WTC11 (cell line): ENCODE results near the gene GALNT16. TPM values are rescaled to one million over a fixed set of nuclear protein-coding genes. Genes with fewer than 3 reads are reported as not detected.

Experiments used
- ATAC-seq: fragments of 200-7000 bp; cut with Tn5 transposase; 2 replicates; pipeline ENCODE4 v1.10.0; 2021; ENCODE audit warnings: mild to moderate bottlenecking, moderate library complexity
- CTCF ChIA-PET: fragments of 300-600 bp; sonication (Branson Sonifier 250); formaldehyde crosslinking; loops from one replicate; lab custom pipeline; 2021; ENCODE audit warnings: antibody characterized with exemption; lab: Charles Lee
- POLR2A ChIA-PET: fragments of 350-600 bp; sonication (Branson Sonifier 250); formaldehyde crosslinking; loops from one replicate; lab custom pipeline; 2021; ENCODE audit warnings: antibody characterized with exemption; lab: Charles Lee
- DNase-seq: peaks from one replicate; pipeline ENCODE4 v3.0.0; 2021; ENCODE audit warnings: low spot score
- H3K27ac Mint-ChIP-seq: 2 replicates; pipeline ENCODE4 v1.8.0; 2021; ENCODE audit warnings: mixed read lengths
- H3K27me3 Mint-ChIP-seq: 2 replicates; pipeline ENCODE4 v1.8.0; 2021; ENCODE audit warnings: low read depth, mild to moderate bottlenecking, moderate library complexity, mixed read lengths
- H3K36me3 Mint-ChIP-seq: 2 replicates; pipeline ENCODE4 v1.8.0; 2021; ENCODE audit warnings: mixed read lengths
- H3K4me1 Mint-ChIP-seq: 2 replicates; pipeline ENCODE4 v1.8.0; 2022; ENCODE audit warnings: mixed read lengths
- H3K4me3 Mint-ChIP-seq: 2 replicates; pipeline ENCODE4 v1.8.0; 2021; ENCODE audit warnings: mild to moderate bottlenecking, moderate library complexity, mixed read lengths
- H3K9me3 Mint-ChIP-seq: 2 replicates; pipeline ENCODE4 v1.8.0; 2021; ENCODE audit warnings: mixed read lengths
- CBFB ChIP-seq: sonication (generic); formaldehyde crosslinking; IDR thresholded peaks from 2 replicates; pipeline ENCODE4 v1.8.1; 2022; ENCODE audit warnings: mild to moderate bottlenecking, low read depth, missing genetic modification reagents
- GRHL2 ChIP-seq: fragments of 250-450 bp; sonication (Bioruptor Pico); IDR thresholded peaks from 2 replicates; pipeline ENCODE4 v1.8.0; 2022; ENCODE audit warnings: mild to moderate bottlenecking, moderate library complexity; ENCODE audit not compliant: insufficient replicate concordance, severe bottlenecking
- IRF2 ChIP-seq: sonication (generic); formaldehyde crosslinking; IDR thresholded peaks from 2 replicates; pipeline ENCODE4 v1.8.0; 2022; ENCODE audit warnings: low read depth, missing genetic modification reagents, borderline replicate concordance
- JUN ChIP-seq: sonication (generic); formaldehyde crosslinking; IDR thresholded peaks from 2 replicates; pipeline ENCODE4 v1.8.0; 2023; ENCODE audit warnings: mild to moderate bottlenecking, missing genetic modification reagents
- RORB ChIP-seq: fragments of 250-450 bp; sonication (Bioruptor Pico); IDR thresholded peaks from 2 replicates; pipeline ENCODE4 v1.9.0; 2021; ENCODE audit warnings: mild to moderate bottlenecking
- TCF7 ChIP-seq: sonication (generic); formaldehyde crosslinking; IDR thresholded peaks from 2 replicates; pipeline ENCODE4 v1.8.0; 2022; ENCODE audit warnings: mild to moderate bottlenecking, low read depth, missing genetic modification reagents, moderate library complexity
- TEAD1 ChIP-seq: sonication (generic); formaldehyde crosslinking; IDR thresholded peaks from 2 replicates; pipeline ENCODE4 v1.8.0; 2022; ENCODE audit warnings: mild to moderate bottlenecking, missing genetic modification reagents
- ZNF263 ChIP-seq: sonication (generic); formaldehyde crosslinking; IDR thresholded peaks from 2 replicates; pipeline ENCODE4 v1.8.1; 2022; ENCODE audit warnings: low read depth, mild to moderate bottlenecking, moderate library complexity, missing genetic modification reagents
- ZNF416 ChIP-seq: fragments of 250-450 bp; sonication (Bioruptor Pico); IDR thresholded peaks from 2 replicates; pipeline ENCODE4 v1.9.0; 2021; ENCODE audit warnings: mild to moderate bottlenecking, inconsistent platforms
- total RNA-seq: library from RNA; stranded (reverse); gene quantifications from 3 replicates; pipeline ENCODE4 v1.2.3, GENCODE V29; 2021
- TF ChIP-seq, protein P1 (sequence below): fragments of 200-600 bp; IDR thresholded peaks from 2 replicates; pipeline ENCODE4 v1.8.0; 2022; ENCODE audit warnings: antibody characterized with exemption
- TF ChIP-seq, protein P2 (sequence below): sonication (generic); formaldehyde crosslinking; IDR thresholded peaks from 2 replicates; pipeline ENCODE4 v1.8.1; 2023; ENCODE audit warnings: mild to moderate bottlenecking, missing genetic modification reagents, moderate library complexity
- TF ChIP-seq, protein P3 (sequence below): fragments of 250-450 bp; sonication (Bioruptor Pico); conservative IDR thresholded peaks from 2 replicates; pipeline ENCODE4 v1.9.0; 2021; ENCODE audit warnings: mild to moderate bottlenecking
- TF ChIP-seq, protein P4 (sequence below): sonication (generic); formaldehyde crosslinking; IDR thresholded peaks from 2 replicates; pipeline ENCODE4 v1.8.1; 2023; ENCODE audit warnings: mild to moderate bottlenecking, missing genetic modification reagents
- TF ChIP-seq, protein P5 (sequence below): fragments of 250-450 bp; sonication (Bioruptor Pico); IDR thresholded peaks from 2 replicates; pipeline ENCODE4 v1.9.0; 2021; ENCODE audit warnings: moderate library complexity, mild to moderate bottlenecking, inconsistent platforms, borderline replicate concordance
- TF ChIP-seq, protein P6 (sequence below): sonication (generic); formaldehyde crosslinking; conservative IDR thresholded peaks from 2 replicates; pipeline ENCODE4 v1.8.1; 2023; ENCODE audit warnings: mild to moderate bottlenecking, low read depth, missing genetic modification reagents, moderate library complexity
- TF ChIP-seq, protein P7 (sequence below): sonication (generic); formaldehyde crosslinking; IDR thresholded peaks from 2 replicates; pipeline ENCODE4 v1.8.1; 2022; ENCODE audit warnings: missing genetic modification reagents, borderline replicate concordance

Gene GALNT16
- total RNA-seq, 1 experiment from 2014 or later, result 4.5 TPM

DNA sequence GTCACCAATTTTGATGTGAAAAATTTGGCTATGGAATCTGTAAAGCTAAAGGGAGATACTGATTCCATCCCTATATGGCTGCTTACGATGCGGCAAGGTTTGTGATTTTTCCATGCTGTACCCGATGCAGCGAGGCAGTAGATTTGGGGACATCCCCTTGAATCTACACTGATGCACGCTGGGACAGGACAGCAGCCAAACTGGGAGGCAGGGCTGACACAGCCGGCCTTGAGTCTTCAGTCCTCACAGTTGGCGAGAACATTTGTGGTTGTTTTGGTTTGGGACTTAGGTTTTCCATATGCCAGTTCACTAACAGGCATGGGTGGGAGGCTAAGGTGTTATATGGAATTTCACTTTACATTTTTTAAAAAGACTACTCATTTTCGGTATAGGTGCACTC lies 3.8 kb downstream of the GALNT16 start (continued):
- TF ChIP-seq IRF2 (CRISPR knock-in tag) (no peak), GRHL2 (CRISPR knock-in tag) (no peak), JUN (CRISPR knock-in tag) (no peak), CBFB (CRISPR knock-in tag) (no peak)
- TF ChIP-seq, protein P1, sequence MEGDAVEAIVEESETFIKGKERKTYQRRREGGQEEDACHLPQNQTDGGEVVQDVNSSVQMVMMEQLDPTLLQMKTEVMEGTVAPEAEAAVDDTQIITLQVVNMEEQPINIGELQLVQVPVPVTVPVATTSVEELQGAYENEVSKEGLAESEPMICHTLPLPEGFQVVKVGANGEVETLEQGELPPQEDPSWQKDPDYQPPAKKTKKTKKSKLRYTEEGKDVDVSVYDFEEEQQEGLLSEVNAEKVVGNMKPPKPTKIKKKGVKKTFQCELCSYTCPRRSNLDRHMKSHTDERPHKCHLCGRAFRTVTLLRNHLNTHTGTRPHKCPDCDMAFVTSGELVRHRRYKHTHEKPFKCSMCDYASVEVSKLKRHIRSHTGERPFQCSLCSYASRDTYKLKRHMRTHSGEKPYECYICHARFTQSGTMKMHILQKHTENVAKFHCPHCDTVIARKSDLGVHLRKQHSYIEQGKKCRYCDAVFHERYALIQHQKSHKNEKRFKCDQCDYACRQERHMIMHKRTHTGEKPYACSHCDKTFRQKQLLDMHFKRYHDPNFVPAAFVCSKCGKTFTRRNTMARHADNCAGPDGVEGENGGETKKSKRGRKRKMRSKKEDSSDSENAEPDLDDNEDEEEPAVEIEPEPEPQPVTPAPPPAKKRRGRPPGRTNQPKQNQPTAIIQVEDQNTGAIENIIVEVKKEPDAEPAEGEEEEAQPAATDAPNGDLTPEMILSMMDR, result no peak
- TF ChIP-seq, protein P2, sequence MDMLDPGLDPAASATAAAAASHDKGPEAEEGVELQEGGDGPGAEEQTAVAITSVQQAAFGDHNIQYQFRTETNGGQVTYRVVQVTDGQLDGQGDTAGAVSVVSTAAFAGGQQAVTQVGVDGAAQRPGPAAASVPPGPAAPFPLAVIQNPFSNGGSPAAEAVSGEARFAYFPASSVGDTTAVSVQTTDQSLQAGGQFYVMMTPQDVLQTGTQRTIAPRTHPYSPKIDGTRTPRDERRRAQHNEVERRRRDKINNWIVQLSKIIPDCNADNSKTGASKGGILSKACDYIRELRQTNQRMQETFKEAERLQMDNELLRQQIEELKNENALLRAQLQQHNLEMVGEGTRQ (CRISPR knock-in tag), result no peak

DNA sequence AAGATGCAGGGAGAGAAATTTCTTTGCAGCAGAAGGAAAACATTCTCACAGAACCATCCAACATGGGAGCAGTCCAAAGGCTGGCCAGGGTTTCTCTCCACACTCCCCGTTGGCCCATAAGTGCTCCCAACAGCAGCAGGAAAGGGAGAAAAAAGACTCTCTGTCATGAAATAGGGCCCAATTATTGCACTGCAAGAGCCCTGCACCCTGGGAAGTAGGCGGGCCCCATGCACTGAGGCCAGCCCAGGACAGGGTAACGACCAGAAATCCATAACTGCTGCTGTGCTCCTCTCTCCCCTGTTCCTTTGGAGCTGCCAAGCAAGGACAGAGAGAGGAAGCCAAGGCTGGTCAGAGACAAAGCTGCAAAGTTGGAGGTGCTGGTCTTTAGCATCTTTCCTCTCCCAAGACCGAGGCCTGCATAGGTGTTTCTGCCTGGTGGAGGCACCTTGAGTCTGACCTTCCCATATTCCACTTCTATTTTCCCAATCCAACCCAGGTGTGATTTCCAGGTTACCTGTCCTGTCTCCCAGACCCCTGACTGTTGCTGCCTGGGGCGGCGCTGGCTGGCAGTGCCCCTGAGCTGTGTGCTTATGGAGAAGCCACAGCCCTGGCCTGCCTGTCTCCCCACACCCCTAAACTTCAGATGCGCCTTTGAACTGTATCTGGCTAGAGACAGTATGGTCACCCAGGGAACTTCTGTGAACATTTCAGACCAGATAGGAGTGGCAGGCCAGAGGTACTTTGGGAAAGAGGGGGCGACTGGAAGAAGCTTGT lies 6.8 kb downstream of the GALNT16 start:
- Mint-ChIP-seq H3K9me3 (no peaks in the 10 kb centered on the region), H3K36me3 (no peaks in the 10 kb centered on the region), H3K27ac (no peak overlapping the region), H3K4me3 (no peak overlapping the region), H3K27me3 (peaks cover 11% of the 10 kb centered on the region), H3K4me1 (peaks cover 9% of the 10 kb centered on the region)
- POLR2A ChIA-PET, result no interaction called here
- ATAC-seq, result no peak
- no peak for TF ChIP-seq TEAD1 (CRISPR knock-in tag)
- CTCF ChIA-PET, result interaction anchor here (0.8 kb wide), 1 partner anchor 21 kb away, joined by 3 read pairs; no protein-coding TSS in a partner anchor
- no peak for DNase-seq

DNA sequence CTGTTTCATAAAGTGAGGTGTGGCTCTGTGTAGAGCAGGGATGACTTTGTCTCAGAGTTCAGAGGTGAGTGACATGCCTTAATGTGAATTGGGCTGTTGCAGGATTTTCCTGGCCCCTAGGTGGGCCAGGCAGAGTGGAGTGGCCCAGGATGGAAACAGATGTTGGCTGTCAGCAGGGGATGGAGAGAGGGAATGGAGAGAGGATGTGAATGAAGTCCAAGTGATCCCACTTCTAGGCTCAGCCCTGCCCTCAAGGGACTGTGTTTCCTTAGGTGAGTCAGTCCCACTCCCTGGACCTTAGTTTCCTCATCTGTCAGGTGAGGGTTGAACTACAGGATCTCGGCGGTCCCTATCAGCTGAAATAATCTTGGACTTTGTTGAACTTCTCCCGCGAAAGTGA lies 7.5 kb downstream of the GALNT16 start:
- ATAC-seq, result no peak
- Mint-ChIP-seq H3K4me3 (no peak overlapping the region), H3K27me3 (peaks cover 4% of the 10 kb centered on the region), H3K4me1 (peaks cover 2% of the 10 kb centered on the region), H3K27ac (no peak overlapping the region), H3K9me3 (no peaks in the 10 kb centered on the region), H3K36me3 (no peaks in the 10 kb centered on the region)
- POLR2A ChIA-PET, result no interaction called here
- CTCF ChIA-PET, result interaction anchor here (0.8 to 1.0 kb wide), 2 partner anchors 20 kb away, joined by 3 to 4 read pairs; no protein-coding TSS in a partner anchor
- DNase-seq, result no peak
- TF ChIP-seq ZNF263 (CRISPR knock-in tag) (no peak), ZNF416 (no peak), TCF7 (no peak), RORB (CRISPR knock-in tag) (no peak), JUN (CRISPR knock-in tag) (no peak)
- TF ChIP-seq, protein P3, sequence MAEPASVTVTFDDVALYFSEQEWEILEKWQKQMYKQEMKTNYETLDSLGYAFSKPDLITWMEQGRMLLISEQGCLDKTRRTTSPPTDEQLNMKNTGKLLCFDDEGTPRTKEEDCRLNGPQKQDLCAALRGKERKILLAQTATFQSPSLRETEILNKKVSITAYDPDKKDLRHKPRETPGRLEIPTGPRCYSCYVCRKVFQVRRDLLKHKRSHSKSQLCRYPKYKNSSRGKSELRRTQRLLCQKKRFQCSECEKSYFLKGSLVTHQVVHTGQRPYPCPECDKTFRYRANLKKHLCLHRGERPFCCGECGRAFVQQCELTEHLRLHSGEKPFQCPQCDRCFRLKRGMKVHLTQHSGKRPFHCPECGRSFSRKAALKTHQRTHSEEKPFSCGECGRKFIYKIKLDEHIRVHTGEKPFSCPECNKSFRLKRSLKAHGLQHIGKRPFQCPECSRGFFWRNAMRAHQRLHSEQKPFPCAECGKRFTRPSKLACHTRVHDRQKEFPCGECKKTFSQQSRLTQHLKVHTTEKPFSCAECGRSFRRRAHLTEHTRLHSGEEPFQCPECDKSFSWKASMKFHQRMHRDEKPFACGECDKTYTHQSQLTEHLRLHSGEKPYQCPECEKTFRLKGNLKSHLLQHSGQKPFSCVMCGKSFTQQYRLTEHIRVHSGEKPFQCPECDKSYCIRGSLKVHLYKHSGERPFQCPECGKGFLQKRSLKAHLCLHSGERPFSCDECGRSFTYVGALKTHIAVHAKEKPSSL (CRISPR knock-in tag), result no peak
- TF ChIP-seq, protein P4, sequence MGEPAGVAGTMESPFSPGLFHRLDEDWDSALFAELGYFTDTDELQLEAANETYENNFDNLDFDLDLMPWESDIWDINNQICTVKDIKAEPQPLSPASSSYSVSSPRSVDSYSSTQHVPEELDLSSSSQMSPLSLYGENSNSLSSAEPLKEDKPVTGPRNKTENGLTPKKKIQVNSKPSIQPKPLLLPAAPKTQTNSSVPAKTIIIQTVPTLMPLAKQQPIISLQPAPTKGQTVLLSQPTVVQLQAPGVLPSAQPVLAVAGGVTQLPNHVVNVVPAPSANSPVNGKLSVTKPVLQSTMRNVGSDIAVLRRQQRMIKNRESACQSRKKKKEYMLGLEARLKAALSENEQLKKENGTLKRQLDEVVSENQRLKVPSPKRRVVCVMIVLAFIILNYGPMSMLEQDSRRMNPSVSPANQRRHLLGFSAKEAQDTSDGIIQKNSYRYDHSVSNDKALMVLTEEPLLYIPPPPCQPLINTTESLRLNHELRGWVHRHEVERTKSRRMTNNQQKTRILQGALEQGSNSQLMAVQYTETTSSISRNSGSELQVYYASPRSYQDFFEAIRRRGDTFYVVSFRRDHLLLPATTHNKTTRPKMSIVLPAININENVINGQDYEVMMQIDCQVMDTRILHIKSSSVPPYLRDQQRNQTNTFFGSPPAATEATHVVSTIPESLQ, result no peak
- TF ChIP-seq, protein P1, result no peak
- TF ChIP-seq, protein P5, sequence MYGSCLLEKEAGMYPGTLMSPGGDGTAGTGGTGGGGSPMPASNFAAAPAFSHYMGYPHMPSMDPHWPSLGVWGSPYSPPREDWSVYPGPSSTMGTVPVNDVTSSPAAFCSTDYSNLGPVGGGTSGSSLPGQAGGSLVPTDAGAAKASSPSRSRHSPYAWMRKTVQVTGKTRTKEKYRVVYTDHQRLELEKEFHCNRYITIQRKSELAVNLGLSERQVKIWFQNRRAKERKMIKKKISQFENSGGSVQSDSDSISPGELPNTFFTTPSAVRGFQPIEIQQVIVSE (CRISPR knock-in tag), result no peak
- TF ChIP-seq, protein P6, sequence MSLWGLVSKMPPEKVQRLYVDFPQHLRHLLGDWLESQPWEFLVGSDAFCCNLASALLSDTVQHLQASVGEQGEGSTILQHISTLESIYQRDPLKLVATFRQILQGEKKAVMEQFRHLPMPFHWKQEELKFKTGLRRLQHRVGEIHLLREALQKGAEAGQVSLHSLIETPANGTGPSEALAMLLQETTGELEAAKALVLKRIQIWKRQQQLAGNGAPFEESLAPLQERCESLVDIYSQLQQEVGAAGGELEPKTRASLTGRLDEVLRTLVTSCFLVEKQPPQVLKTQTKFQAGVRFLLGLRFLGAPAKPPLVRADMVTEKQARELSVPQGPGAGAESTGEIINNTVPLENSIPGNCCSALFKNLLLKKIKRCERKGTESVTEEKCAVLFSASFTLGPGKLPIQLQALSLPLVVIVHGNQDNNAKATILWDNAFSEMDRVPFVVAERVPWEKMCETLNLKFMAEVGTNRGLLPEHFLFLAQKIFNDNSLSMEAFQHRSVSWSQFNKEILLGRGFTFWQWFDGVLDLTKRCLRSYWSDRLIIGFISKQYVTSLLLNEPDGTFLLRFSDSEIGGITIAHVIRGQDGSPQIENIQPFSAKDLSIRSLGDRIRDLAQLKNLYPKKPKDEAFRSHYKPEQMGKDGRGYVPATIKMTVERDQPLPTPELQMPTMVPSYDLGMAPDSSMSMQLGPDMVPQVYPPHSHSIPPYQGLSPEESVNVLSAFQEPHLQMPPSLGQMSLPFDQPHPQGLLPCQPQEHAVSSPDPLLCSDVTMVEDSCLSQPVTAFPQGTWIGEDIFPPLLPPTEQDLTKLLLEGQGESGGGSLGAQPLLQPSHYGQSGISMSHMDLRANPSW, result no peak
- TF ChIP-seq, protein P7, sequence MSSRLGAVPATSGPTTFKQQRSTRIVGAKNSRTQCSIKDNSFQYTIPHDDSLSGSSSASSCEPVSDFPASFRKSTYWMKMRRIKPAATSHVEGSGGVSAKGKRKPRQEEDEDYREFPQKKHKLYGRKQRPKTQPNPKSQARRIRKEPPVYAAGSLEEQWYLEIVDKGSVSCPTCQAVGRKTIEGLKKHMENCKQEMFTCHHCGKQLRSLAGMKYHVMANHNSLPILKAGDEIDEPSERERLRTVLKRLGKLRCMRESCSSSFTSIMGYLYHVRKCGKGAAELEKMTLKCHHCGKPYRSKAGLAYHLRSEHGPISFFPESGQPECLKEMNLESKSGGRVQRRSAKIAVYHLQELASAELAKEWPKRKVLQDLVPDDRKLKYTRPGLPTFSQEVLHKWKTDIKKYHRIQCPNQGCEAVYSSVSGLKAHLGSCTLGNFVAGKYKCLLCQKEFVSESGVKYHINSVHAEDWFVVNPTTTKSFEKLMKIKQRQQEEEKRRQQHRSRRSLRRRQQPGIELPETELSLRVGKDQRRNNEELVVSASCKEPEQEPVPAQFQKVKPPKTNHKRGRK, result no peak
